Measurements from ENCODE around the gene EIF3F.

- TF ChIP-seq CTCF (IDR thresholded peaks at IDR 0.05; ENCODE audit: borderline replicate concordance, extremely low read depth, low read length, poor library complexity, severe bottlenecking) (no peak), EZH2 (IDR thresholded peaks at IDR 0.05; ENCODE audit: borderline replicate concordance, low read depth, low read length, severe bottlenecking) (no peak)
Observed at GRCh38 chr11:8038393-8038792, 51.3 kb downstream of the EIF3F start.

Measured in DND-41 (cell line).